ENCODE results near the gene GFPT1. TPM values are rescaled to one million over a fixed set of nuclear protein-coding genes. Genes with fewer than 3 reads are reported as not detected.

Gene GFPT1
- total RNA-seq, 1 experiment from 2014 or later, result 20.7 TPM

DNA sequence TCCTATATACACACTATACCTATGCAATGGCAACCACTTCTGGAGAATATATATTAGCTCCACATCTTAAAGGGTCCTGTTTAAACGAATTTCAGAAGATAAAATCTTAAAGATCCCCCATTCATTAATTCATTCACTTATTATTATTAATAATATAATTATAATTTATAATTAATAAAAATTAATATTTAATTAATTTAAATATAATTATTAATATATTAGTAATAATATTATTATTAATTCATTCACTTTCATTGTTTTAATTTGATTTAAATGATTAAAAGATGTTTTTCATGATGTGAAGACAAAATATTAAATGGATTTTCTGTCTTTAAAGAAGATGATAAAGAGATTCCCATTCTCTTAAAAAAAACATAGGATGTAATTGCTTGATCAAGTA lies 29.1 kb upstream of the GFPT1 start:
- ATAC-seq (no peak), DNase-seq (no peak)
- H3K27me3 ChIP-seq (ENCODE audit: low read length), result no peaks in the 10 kb centered on the region
- ChIA-PET POLR2A (ENCODE audit: unreplicated experiment) (no interaction called here), CTCF (no interaction called here)
- H3K4me3 ChIP-seq (ENCODE audit: low read length), result no peak overlapping the region
- H3F3A ChIP-seq (ENCODE audit: low read length, unreplicated experiment), result no peaks in the 10 kb centered on the region
- no peak overlapping the region for H2AFZ ChIP-seq (ENCODE audit: low read length)
- no TSS peak for BruUV-seq (replicated peaks)
- H3K27ac ChIP-seq (ENCODE audit: low read length), result no peak overlapping the region
- no peaks in the 10 kb centered on the region for H3K4me1 ChIP-seq (ENCODE audit: insufficient read depth, low read length)
- TF ChIP-seq EZH2 (IDR thresholded peaks at IDR 0.05; ENCODE audit: low read length, unreplicated experiment) (no peak), EZH2phosphoT487 (IDR thresholded peaks at IDR 0.05; ENCODE audit: borderline replicate concordance, low read length) (no peak)
- TF ChIP-seq, protein P1, sequence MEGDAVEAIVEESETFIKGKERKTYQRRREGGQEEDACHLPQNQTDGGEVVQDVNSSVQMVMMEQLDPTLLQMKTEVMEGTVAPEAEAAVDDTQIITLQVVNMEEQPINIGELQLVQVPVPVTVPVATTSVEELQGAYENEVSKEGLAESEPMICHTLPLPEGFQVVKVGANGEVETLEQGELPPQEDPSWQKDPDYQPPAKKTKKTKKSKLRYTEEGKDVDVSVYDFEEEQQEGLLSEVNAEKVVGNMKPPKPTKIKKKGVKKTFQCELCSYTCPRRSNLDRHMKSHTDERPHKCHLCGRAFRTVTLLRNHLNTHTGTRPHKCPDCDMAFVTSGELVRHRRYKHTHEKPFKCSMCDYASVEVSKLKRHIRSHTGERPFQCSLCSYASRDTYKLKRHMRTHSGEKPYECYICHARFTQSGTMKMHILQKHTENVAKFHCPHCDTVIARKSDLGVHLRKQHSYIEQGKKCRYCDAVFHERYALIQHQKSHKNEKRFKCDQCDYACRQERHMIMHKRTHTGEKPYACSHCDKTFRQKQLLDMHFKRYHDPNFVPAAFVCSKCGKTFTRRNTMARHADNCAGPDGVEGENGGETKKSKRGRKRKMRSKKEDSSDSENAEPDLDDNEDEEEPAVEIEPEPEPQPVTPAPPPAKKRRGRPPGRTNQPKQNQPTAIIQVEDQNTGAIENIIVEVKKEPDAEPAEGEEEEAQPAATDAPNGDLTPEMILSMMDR (conservative IDR thresholded peaks at IDR 0.05; ENCODE audit: low read depth, low read length), result no peak
- H3K9me2 ChIP-seq (replicated peaks; ENCODE audit: low read length), result no peaks in the 10 kb centered on the region
- intact Hi-C loops (cut with micrococcal nuclease), result no loop called here
- no peaks in the 10 kb centered on the region for H3K9me3 ChIP-seq (ENCODE audit: low read length)
- H3K36me3 ChIP-seq (ENCODE audit: low read depth, low read length), result no peaks in the 10 kb centered on the region
- H4K20me1 ChIP-seq (ENCODE audit: low read length), result no peaks in the 10 kb centered on the region
- H3K9ac ChIP-seq (ENCODE audit: low read length), result no peak overlapping the region
- H3K4me2 ChIP-seq (ENCODE audit: low read length), result no peak overlapping the region
- no peaks in the 10 kb centered on the region for H3K79me2 ChIP-seq (ENCODE audit: low read length)

DNA sequence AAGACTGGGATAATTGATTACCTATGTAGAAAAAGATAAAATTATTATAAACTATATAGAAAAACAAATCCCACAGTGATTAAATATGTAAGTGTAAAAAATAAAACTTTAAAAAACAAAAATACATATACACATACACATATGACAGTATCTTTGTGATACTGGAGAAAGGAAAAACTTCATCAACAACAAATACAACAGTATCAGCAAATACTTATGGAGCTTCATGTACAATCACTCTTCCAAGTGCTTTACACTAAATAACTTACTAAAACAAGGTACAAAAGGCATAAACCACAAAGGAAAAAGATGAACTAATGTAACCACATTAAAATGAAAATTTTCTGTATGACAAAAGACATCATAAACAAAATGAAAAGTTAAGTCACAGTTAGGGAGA lies 24.1 kb upstream of the GFPT1 start:
- ChIA-PET CTCF (no interaction called here), POLR2A (ENCODE audit: unreplicated experiment) (no interaction called here)
- no peak overlapping the region for H3K27ac ChIP-seq (ENCODE audit: low read length)
- no peaks in the 10 kb centered on the region for H3K27me3 ChIP-seq (ENCODE audit: low read length)
- H3F3A ChIP-seq (ENCODE audit: low read length, unreplicated experiment), result no peaks in the 10 kb centered on the region
- no peak overlapping the region for H3K4me2 ChIP-seq (ENCODE audit: low read length)
- H3K9me2 ChIP-seq (replicated peaks; ENCODE audit: low read length), result no peaks in the 10 kb centered on the region
- no peak for ATAC-seq
- no peak overlapping the region for H3K4me3 ChIP-seq (ENCODE audit: low read length)
- intact Hi-C loops (cut with micrococcal nuclease), result no loop called here
- H3K9me3 ChIP-seq (ENCODE audit: low read length), result no peaks in the 10 kb centered on the region
- H3K79me2 ChIP-seq (ENCODE audit: low read length), result no peaks in the 10 kb centered on the region
- no peak overlapping the region for H2AFZ ChIP-seq (ENCODE audit: low read length)
- H3K4me1 ChIP-seq (ENCODE audit: insufficient read depth, low read length), result no peaks in the 10 kb centered on the region
- no peak overlapping the region for H3K9ac ChIP-seq (ENCODE audit: low read length)
- TF ChIP-seq EZH2phosphoT487 (IDR thresholded peaks at IDR 0.05; ENCODE audit: borderline replicate concordance, low read length) (no peak), EZH2 (IDR thresholded peaks at IDR 0.05; ENCODE audit: low read length, unreplicated experiment) (no peak)
- TF ChIP-seq, protein P1 (conservative IDR thresholded peaks at IDR 0.05; ENCODE audit: low read depth, low read length), result no peak
- BruUV-seq (replicated peaks), result no TSS peak
- DNase-seq, result no peak
- H4K20me1 ChIP-seq (ENCODE audit: low read length), result no peaks in the 10 kb centered on the region
- no peaks in the 10 kb centered on the region for H3K36me3 ChIP-seq (ENCODE audit: low read depth, low read length)

DNA sequence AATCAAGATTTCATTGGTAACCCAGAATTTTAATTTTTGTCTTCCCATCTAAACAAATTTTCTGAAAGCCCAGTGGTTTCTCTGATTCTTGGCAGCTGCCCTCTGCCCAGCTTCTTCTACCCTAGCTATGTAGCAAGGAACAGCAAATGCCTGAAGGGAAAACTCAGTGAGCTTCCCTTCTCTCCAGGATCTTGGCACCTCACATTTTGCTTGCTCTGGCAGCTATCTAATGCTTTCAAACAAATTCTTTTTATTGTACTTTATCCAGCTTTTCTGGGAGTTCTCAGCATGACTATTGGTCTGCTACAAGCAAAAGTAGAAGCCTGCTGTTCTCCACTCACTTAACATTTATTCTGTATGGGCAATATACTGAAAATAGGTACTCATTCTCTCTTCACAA lies 18.3 kb upstream of the GFPT1 start:
- ATAC-seq, result no peak
- Histone ChIP-seq H3K9me2 (replicated peaks; ENCODE audit: low read length) (no peaks in the 10 kb centered on the region), H2AFZ (ENCODE audit: low read length) (no peak overlapping the region), H3K36me3 (ENCODE audit: low read depth, low read length) (no peaks in the 10 kb centered on the region), H3K9me3 (ENCODE audit: low read length) (no peaks in the 10 kb centered on the region), H3F3A (ENCODE audit: low read length, unreplicated experiment) (no peaks in the 10 kb centered on the region), H3K4me2 (ENCODE audit: low read length) (no peak overlapping the region), H3K9ac (ENCODE audit: low read length) (no peak overlapping the region), H3K79me2 (ENCODE audit: low read length) (no peaks in the 10 kb centered on the region), H3K27me3 (ENCODE audit: low read length) (no peaks in the 10 kb centered on the region), H3K27ac (ENCODE audit: low read length) (no peak overlapping the region), H4K20me1 (ENCODE audit: low read length) (no peaks in the 10 kb centered on the region), H3K4me3 (ENCODE audit: low read length) (no peak overlapping the region), H3K4me1 (ENCODE audit: insufficient read depth, low read length) (no peaks in the 10 kb centered on the region)
- TF ChIP-seq, protein P1 (conservative IDR thresholded peaks at IDR 0.05; ENCODE audit: low read depth, low read length), result no peak
- no peak for TF ChIP-seq EZH2phosphoT487 (IDR thresholded peaks at IDR 0.05; ENCODE audit: borderline replicate concordance, low read length)
- TF ChIP-seq EZH2 (IDR thresholded peaks at IDR 0.05; ENCODE audit: low read length, unreplicated experiment), result no peak
- intact Hi-C loops (cut with micrococcal nuclease), result no loop called here
- BruUV-seq (replicated peaks), result no TSS peak
- ChIA-PET POLR2A (ENCODE audit: unreplicated experiment) (no interaction called here), CTCF (no interaction called here)
- no peak for DNase-seq
